A673 (cell line): ENCODE data around the gene SWI5. TPM values are rescaled to one million over a fixed set of nuclear protein-coding genes. Genes with fewer than 3 reads are reported as not detected.
"Not testable (repeated sequence)": the region's sequence is repeated elsewhere in the genome, so short reads cannot be mapped to it uniquely, and the experiment has no call there.

ENCODE experiments used
- BruUV-seq: library from RNA; stranded (reverse); fragments of 400-500 nt; replicated peaks from 2 replicates; lab custom pipeline; 2021; lab: Mats Ljungman, UMichigan
- CTCF ChIA-PET: fragments of 300-600 bp; sonication (Branson Sonifier 250); formaldehyde crosslinking; loops from one replicate; lab custom pipeline; 2022; ENCODE audit warnings: antibody characterized with exemption; lab: Charles Lee
- POLR2A ChIA-PET: fragments of 300-600 bp; sonication (Branson Sonifier 250); formaldehyde crosslinking; loops from one replicate; lab custom pipeline; 2022; ENCODE audit warnings: antibody characterized with exemption; ENCODE audit not compliant: low non-redundant PET; lab: Charles Lee
- DNase-seq: peaks from one replicate; pipeline ENCODE4 v3.0.0-alpha.2; 2015; ENCODE audit warnings: low spot score
- H3K27ac ChIP-seq: fragments of 200-600 bp; sonication (generic); 2 replicates; pipeline ENCODE4 v1.5.1; 2016; ENCODE audit warnings: mixed run types, low read depth, mild to moderate bottlenecking, mixed read lengths, antibody characterized with exemption, low read length; ENCODE audit not compliant: poor library complexity, severe bottlenecking
- H3K27me3 ChIP-seq: fragments of 200-600 bp; sonication (generic); replicated peaks from 2 replicates; pipeline ENCODE4 v1.6.1; 2017; ENCODE audit warnings: mixed run types, low read depth, mild to moderate bottlenecking, mixed read lengths, antibody characterized with exemption, low read length; ENCODE audit not compliant: insufficient read depth, poor library complexity
- H3K36me3 ChIP-seq: fragments of 200-600 bp; sonication (generic); 2 replicates; pipeline ENCODE4 v1.6.1; 2016; ENCODE audit warnings: mixed run types, mild to moderate bottlenecking, mixed read lengths, antibody characterized with exemption, low read length; ENCODE audit not compliant: insufficient read depth, poor library complexity, severe bottlenecking
- H3K4me1 ChIP-seq: fragments of 200-600 bp; sonication (generic); 2 replicates; pipeline ENCODE4 v1.6.1; 2017; ENCODE audit warnings: mixed run types, mild to moderate bottlenecking, mixed read lengths, antibody characterized with exemption, low read length; ENCODE audit not compliant: insufficient read depth, poor library complexity, severe bottlenecking
- H3K4me3 ChIP-seq: fragments of 200-600 bp; sonication (generic); 2 replicates; pipeline ENCODE4 v1.5.1; 2016; ENCODE audit warnings: low read depth, mixed run types, mild to moderate bottlenecking, mixed read lengths, low read length; ENCODE audit not compliant: poor library complexity, severe bottlenecking
- H3K9me3 ChIP-seq: fragments of 200-600 bp; sonication (generic); 2 replicates; pipeline ENCODE4 v1.6.1; 2016; ENCODE audit warnings: mixed run types, low read depth, mild to moderate bottlenecking, mixed read lengths, antibody characterized with exemption, low read length; ENCODE audit not compliant: poor library complexity, severe bottlenecking
- EZH2 ChIP-seq: fragments of 200-600 bp; sonication (generic); IDR thresholded peaks from 2 replicates; pipeline ENCODE4 v1.6.1; 2017; ENCODE audit warnings: borderline replicate concordance, low read depth, mild to moderate bottlenecking, mixed read lengths, antibody characterized with exemption, low read length; ENCODE audit not compliant: poor library complexity, severe bottlenecking
- intact Hi-C: fragments of 100-400 bp; cut with micrococcal nuclease; formaldehyde crosslinking; loops from one replicate; pipeline ENCODE4 v1.10.0; 2022; ENCODE audit not compliant: unreplicated experiment
- total RNA-seq: library from RNA; stranded (reverse); gene quantifications from 2 replicates; pipeline ENCODE4 v1.2.3, GENCODE V29; 2021
- TF ChIP-seq, protein P1 (sequence below): fragments of 300-800, 200-600 bp; sonication (generic); conservative IDR thresholded peaks from 2 replicates; pipeline ENCODE4 v1.5.1; 2017; ENCODE audit warnings: low read depth, mild to moderate bottlenecking, antibody characterized with exemption, low read length, moderate library complexity, mixed read lengths

The SWI5 gene
- total RNA-seq, 1 experiment from 2014 or later = 19.0 TPM

- intact Hi-C loops = no loop called here
- Histone ChIP-seq H3K4me3 (peak overlapping the region; percentile 78), H3K9me3 (no peaks in the 10 kb centered on the region), H3K4me1 (peaks cover 8% of the 10 kb centered on the region), H3K36me3 (peaks cover 10% of the 10 kb centered on the region), H3K27ac (no peak overlapping the region), H3K27me3 (no peaks in the 10 kb centered on the region)
- CTCF ChIA-PET = no interaction called here
- POLR2A ChIA-PET = no interaction called here
- BruUV-seq = no TSS peak
- DNase-seq = no peak
- TF ChIP-seq, protein P1, sequence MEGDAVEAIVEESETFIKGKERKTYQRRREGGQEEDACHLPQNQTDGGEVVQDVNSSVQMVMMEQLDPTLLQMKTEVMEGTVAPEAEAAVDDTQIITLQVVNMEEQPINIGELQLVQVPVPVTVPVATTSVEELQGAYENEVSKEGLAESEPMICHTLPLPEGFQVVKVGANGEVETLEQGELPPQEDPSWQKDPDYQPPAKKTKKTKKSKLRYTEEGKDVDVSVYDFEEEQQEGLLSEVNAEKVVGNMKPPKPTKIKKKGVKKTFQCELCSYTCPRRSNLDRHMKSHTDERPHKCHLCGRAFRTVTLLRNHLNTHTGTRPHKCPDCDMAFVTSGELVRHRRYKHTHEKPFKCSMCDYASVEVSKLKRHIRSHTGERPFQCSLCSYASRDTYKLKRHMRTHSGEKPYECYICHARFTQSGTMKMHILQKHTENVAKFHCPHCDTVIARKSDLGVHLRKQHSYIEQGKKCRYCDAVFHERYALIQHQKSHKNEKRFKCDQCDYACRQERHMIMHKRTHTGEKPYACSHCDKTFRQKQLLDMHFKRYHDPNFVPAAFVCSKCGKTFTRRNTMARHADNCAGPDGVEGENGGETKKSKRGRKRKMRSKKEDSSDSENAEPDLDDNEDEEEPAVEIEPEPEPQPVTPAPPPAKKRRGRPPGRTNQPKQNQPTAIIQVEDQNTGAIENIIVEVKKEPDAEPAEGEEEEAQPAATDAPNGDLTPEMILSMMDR = no peak
- no peak for TF ChIP-seq EZH2
Observed at GRCh38 chr9:128274245-128274644, 1.8 kb upstream of the SWI5 start.

DNA sequence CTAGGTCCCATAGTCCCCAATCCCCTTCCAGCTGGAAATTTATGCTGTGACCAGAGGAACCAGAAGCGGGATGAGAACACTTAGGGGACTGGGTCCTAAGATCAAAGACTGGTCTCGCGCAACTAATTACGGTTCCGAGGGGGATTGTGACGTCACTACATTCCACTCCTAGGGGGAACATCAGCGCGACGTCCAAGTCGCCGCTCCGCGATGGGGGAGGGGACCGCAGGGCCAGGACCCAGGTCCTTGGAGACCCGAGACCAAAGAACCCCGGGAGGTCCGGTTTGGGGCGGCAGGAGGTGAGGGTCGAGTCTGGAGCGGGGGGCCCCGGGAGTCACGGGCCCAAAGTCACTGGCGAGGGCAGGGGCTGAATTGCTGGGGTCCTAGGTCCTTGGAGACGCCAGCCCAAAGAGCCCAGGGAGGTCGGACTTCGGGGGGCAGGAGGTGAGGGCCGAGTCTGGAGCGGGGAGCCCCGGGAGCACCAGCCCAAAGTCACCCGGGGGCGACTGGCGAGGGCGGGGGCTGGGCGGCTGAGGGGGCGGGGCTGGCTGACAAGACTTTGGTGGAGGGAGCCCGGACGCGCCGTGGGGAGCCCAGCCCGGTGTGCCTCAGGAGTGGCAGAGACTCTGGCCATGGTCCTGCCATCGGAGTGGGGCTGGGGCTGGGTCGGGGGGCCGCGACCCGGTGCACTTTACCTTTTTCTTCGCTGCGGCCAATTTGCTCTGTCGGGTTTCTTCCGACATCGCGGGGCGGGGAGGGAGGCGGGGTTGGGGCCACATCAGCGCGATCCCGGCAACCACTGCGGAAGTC is 673 bp upstream of the SWI5 start, which contains the start of gene GOLGA2:
GOLGA2 (minus strand) TSS at position 810 of the 810 bp plus-strand sequence; CDS start at position 779, 31 bp downstream.
- Histone ChIP-seq H3K9me3 (no peaks in the 10 kb centered on the region), H3K36me3 (peaks cover 10% of the 10 kb centered on the region), H3K4me1 (peaks cover 8% of the 10 kb centered on the region), H3K27ac (peak within 1 kb of the TSS; percentile 89), H3K27me3 (no peaks in the 10 kb centered on the region), H3K4me3 (peak within 1 kb of the TSS; percentile 78)
- no peak for TF ChIP-seq EZH2
- TF ChIP-seq, protein P1 = no peak
- ChIA-PET CTCF (no interaction called here), POLR2A (no interaction called here)
- intact Hi-C loops = no loop called here
- peak; percentile 49 for DNase-seq
- no TSS peak for BruUV-seq

- H3K9me3 ChIP-seq = no peaks in the 10 kb centered on the region
- no peaks in the 10 kb centered on the region for H3K27me3 ChIP-seq
- TSS peak; percentile 63 for BruUV-seq
- ChIA-PET CTCF (no interaction called here), POLR2A (no interaction called here)
- peaks cover 8% of the 10 kb centered on the region for H3K4me1 ChIP-seq
- intact Hi-C loops = no loop called here
- no peak for DNase-seq
- H3K27ac ChIP-seq = peak overlapping the region; percentile 89
- no peak for TF ChIP-seq EZH2
- TF ChIP-seq, protein P1 = no peak
- H3K36me3 ChIP-seq = peaks cover 10% of the 10 kb centered on the region
- peak overlapping the region; percentile 78 for H3K4me3 ChIP-seq
Observed at GRCh38 chr9:128276574-128277270, 646 bp downstream of the SWI5 start.

- H3K27ac ChIP-seq, H3K27me3 ChIP-seq, DNase-seq, BruUV-seq, CTCF ChIA-PET, H3K9me3 ChIP-seq, intact Hi-C loops, H3K4me3 ChIP-seq, H3K36me3 ChIP-seq, POLR2A ChIA-PET, H3K4me1 ChIP-seq: not testable (repeated sequence)
Observed at GRCh38 chr9:128279088-128280073, 3.3 kb downstream of the SWI5 start.
